Lung (tissue), 12 donors: ENCODE results near the gene PRSS50. TPM values are rescaled to one million over a fixed set of nuclear protein-coding genes. Genes with fewer than 3 reads are reported as not detected.

ENCODE experiments used
- ATAC-seq: fragments of 200-7000 bp; cut with Tn5 transposase; one replicate; pipeline ENCODE4 v1.9.1; 2020; ENCODE audit warnings: moderate number of reproducible peaks; ENCODE audit not compliant: insufficient read depth, low FRiP score
- DNase-seq, 3 donors: peaks; one replicate each; pipeline ENCODE4 v3.0.0-alpha.2; 2013 to 2017
- H3K27ac ChIP-seq, 2 donors: one replicate each; pipeline ENCODE4 v1.5.1; 2013; ENCODE audit warnings: mild to moderate bottlenecking in 2 of 2, moderate library complexity in 2 of 2, control low read depth in 1 of 2, inconsistent platforms in 1 of 2, low read depth in 1 of 2, low read length in 1 of 2
- H3K27me3 ChIP-seq, 3 donors: one replicate each; pipeline ENCODE4 v1.5.1; 2013; ENCODE audit warnings: low read length in 2 of 3; ENCODE audit not compliant: control insufficient read depth in 3 of 3, insufficient read depth in 3 of 3
- H3K36me3 ChIP-seq, 4 donors: one replicate each; pipeline ENCODE4 v1.5.1; 2013; ENCODE audit warnings: low read length in 4 of 4, mild to moderate bottlenecking in 1 of 4, moderate library complexity in 1 of 4; ENCODE audit not compliant: control insufficient read depth in 4 of 4, insufficient read depth in 4 of 4
- H3K4me1 ChIP-seq, 5 donors: one replicate each; pipeline ENCODE4 v1.5.1; 2013; ENCODE audit warnings: low read length in 5 of 5, mild to moderate bottlenecking in 2 of 5, moderate library complexity in 1 of 5; ENCODE audit not compliant: control insufficient read depth in 5 of 5, insufficient read depth in 5 of 5
- H3K4me3 ChIP-seq: one replicate; pipeline ENCODE4 v1.5.1; 2013; ENCODE audit warnings: mild to moderate bottlenecking, control low read depth, moderate library complexity
- H3K9ac ChIP-seq, 2 donors: one replicate each; pipeline ENCODE4 v1.5.1; 2013; ENCODE audit warnings: low read length in 2 of 2, control low read depth in 1 of 2; ENCODE audit not compliant: insufficient read depth in 1 of 2
- H3K9me3 ChIP-seq, 4 donors: one replicate each; pipeline ENCODE4 v1.5.1; 2013; ENCODE audit warnings: low read length in 3 of 4, mild to moderate bottlenecking in 1 of 4, moderate library complexity in 1 of 4; ENCODE audit not compliant: control insufficient read depth in 4 of 4, insufficient read depth in 3 of 4
- WGBS, 2 donors: extraction: QIAGEN DNeasy Blood & Tissue Kit; methylation state at CpG; one replicate each; pipeline ENCODE4 v1.1.7; 2013; 5-methylcytosine and 5-hydroxymethylcytosine counted together
- polyA plus RNA-seq, 2 donors: library from polyadenylated mRNA; stranded (reverse); fragments of 200-250 nt; gene quantifications; one replicate each; pipeline ENCODE4 v1.2.1, GENCODE V29; 2013
- total RNA-seq, 2 donors: library from RNA; depleted of rRNA in 1 of 2; stranded (reverse); fragments of >200 nt in 1 of 2; gene quantifications; one replicate each; pipeline ENCODE4 v1.2.1, GENCODE V29; 2014 to 2021
- TF ChIP-seq, protein P1 (sequence below): IDR thresholded peaks from 2 replicates; pipeline ENCODE4 v1.5.1; 2012; ENCODE audit warnings: mild to moderate bottlenecking; ENCODE audit errors: control extremely low read depth, extremely low read depth
- donor health status: control.
- donor health status: control.
- donor health status: Bipolar disorder and iron deficiency.
- donor health status: healthy.
- donor health status: DM: yes; HTN: yes; CAD: no.

The PRSS50 gene
- total and polyA plus RNA-seq, 4 donors: 0.08 to 2.2 (median 0.31) TPM

DNA sequence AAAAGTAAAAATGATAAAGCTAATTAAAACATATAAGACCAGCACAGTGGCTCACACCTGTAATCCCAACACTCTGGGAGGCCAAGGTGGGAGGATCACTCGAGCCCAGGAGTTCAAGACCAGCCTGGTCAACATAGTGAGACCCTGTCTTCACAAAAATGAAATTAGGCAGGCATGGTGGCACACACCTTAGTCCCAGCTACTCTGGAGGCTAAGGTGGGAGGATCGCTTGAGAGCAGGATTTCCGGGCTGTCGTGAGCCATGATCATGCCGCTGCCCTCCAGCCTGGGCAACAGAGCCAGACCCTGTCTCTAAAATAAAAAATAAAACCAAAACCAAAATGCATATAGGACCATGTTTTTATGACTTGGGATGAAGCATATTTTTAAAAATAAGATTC, 4.8 kb upstream of the PRSS50 start:
- WGBS, 2 donors: 92 to 96% methylated on average over 5 of the region's 5 CpGs
- TF ChIP-seq, protein P1, sequence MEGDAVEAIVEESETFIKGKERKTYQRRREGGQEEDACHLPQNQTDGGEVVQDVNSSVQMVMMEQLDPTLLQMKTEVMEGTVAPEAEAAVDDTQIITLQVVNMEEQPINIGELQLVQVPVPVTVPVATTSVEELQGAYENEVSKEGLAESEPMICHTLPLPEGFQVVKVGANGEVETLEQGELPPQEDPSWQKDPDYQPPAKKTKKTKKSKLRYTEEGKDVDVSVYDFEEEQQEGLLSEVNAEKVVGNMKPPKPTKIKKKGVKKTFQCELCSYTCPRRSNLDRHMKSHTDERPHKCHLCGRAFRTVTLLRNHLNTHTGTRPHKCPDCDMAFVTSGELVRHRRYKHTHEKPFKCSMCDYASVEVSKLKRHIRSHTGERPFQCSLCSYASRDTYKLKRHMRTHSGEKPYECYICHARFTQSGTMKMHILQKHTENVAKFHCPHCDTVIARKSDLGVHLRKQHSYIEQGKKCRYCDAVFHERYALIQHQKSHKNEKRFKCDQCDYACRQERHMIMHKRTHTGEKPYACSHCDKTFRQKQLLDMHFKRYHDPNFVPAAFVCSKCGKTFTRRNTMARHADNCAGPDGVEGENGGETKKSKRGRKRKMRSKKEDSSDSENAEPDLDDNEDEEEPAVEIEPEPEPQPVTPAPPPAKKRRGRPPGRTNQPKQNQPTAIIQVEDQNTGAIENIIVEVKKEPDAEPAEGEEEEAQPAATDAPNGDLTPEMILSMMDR: no peak
- no peaks in the 10 kb centered on the region for H3K9me3 ChIP-seq

DNA sequence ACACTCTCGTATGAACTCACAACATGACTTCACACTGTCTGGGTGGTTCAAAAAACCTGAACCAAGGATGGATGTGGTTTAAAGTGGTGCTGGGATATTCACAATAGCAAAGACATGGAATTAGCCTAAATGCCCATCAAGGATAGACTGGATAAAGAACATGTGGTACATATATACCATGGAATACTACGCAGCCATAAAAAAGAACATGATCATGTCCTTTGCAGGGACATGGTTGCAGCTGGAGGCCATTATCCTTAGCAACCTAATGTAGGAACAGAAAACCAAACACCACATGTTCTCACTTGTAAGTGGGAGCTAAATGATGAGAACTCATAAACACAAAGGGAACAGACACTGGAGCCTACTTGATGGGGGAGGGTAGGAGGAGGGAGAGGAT, 3.3 kb upstream of the PRSS50 start:
- Histone ChIP-seq H3K9ac (no peak overlapping the region), H3K4me3 (no peak overlapping the region), H3K27ac (no peak overlapping the region), H3K9me3 (no peaks in the 10 kb centered on the region), H3K27me3 (no peaks in the 10 kb centered on the region), H3K4me1 (no peaks in the 10 kb centered on the region), H3K36me3 (no peaks in the 10 kb centered on the region)
- 98 to 100% methylated on average over 2 of the region's 2 CpGs for WGBS, 2 donors
- no peak for DNase-seq
- no peak for ATAC-seq
- TF ChIP-seq, protein P1: no peak

More for the DNA sequence above, 4.8 kb upstream of the PRSS50 start:
- Histone ChIP-seq H3K36me3 (no peaks in the 10 kb centered on the region), H3K4me3 (no peak overlapping the region), H3K27me3 (no peaks in the 10 kb centered on the region), H3K9ac (no peak overlapping the region), H3K4me1 (no peaks in the 10 kb centered on the region), H3K27ac (no peak overlapping the region)
- ATAC-seq: no peak
- DNase-seq: no peak

DNA sequence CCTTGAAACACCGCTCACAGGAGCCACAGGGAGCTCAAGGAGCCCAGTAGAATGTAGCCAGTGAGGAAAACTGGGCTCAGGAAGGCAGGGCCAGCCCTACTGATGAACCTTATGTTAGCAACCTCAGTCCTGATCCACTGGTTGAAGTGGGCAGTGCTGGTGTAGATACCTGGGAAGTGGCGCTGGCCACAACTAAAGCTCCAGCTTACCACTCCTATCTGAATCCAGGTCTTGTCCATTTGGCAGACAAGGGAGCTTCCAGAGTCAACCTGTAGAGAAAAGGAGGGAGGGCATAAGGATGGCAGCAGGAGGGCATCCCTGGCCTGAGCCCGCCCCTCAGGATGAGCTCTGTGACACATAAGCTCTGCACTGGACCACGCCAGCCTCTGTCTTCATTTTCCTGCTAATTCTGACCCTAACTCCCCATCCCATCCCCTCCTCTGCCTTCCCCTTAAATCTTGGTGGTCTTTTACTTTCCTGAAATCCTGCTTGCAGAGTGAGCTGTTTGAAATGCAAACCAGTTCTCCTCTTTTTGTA, 2.1 kb upstream of the PRSS50 start:
- H3K4me3 ChIP-seq: no peak overlapping the region
- WGBS, 2 donors: 95 to 96% methylated on average over 4 of the region's 4 CpGs
- TF ChIP-seq, protein P1: no peak
- no peaks in the 10 kb centered on the region for H3K9me3 ChIP-seq
- no peak overlapping the region for H3K9ac ChIP-seq
- no peak for ATAC-seq
- H3K36me3 ChIP-seq: no peaks in the 10 kb centered on the region
- no peak for DNase-seq
- no peaks in the 10 kb centered on the region for H3K4me1 ChIP-seq
- H3K27ac ChIP-seq: no peak overlapping the region
- H3K27me3 ChIP-seq: no peaks in the 10 kb centered on the region

DNA sequence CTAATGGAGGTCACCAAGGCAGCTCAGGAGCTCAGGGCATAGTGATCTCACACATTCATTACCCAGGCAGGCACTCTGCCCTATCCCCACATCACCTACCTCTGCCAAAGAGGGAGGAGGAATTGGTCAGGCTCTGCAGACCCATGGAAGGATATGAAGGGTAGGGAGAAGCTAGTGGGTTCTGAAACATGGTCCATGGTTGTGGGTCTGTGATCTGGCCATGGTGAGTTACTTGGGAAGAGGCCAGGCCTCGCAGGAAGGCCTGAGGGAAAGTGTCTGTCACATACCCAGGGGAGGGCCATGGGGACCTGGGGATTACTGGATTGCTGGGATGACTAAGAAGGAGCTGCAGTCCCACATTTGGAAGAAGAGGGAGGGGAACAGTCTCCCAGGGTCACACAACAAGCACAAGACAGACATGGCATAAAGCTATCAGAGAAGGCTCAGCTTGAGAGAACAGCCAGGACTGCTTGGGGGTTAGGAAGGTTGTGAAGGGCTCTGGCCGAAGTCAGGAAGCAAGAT, 1.4 kb upstream of the PRSS50 start:
- Histone ChIP-seq H3K27ac (no peak overlapping the region), H3K9ac (no peak overlapping the region), H3K27me3 (no peaks in the 10 kb centered on the region), H3K4me1 (no peaks in the 10 kb centered on the region), H3K4me3 (no peak overlapping the region), H3K9me3 (no peaks in the 10 kb centered on the region), H3K36me3 (no peaks in the 10 kb centered on the region)
- TF ChIP-seq, protein P1: no peak
- 86 to 94% methylated on average over 2 of the region's 2 CpGs for WGBS, 2 donors
- DNase-seq (no peak), ATAC-seq (no peak)
